Measurements from ENCODE around the gene MAST4.

The MAST4 gene

DNA sequence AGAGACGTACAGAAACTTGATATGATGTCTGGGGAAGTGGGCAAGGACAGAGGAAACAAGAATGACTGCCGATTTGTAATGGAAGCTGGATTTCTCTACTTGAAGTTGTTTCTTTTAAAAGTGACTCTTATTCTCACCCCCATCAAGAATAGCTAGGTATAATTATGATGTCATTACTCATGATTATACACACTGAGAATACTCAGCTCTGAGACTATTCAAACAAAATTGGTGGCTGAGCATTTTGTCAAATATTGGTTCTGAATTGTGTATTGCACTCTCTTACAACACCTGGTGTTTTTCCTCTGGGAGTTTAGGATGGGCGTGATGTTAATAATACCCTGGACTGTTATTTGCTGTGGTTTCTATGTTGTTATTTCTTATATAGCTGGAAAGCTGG is 46.3 kb downstream of the MAST4 start:
- DNase-seq (ENCODE audit: extremely low spot score, insufficient read length, low read depth) (no peak), FAIRE-seq (no peak)

DNA sequence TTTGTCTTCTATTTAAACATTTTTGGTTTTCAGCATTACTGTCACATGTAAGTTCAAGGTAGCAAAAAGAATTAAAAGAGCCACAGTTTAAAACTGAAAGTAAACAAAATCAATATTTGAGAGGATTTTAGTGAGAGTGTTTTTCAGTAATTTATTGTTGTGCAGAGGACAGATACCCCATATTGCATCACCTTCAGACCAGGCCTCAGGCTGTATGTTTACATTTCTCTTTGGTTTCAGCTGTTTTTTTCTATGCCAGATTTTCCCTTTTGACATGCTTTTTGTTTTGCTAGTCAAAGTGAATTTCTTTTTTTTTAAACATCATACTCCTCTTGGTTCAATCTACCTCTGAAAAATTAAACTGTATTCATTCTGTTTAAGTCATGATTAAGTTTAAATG is 47.2 kb downstream of the MAST4 start:
- no peak for DNase-seq (ENCODE audit: extremely low spot score, insufficient read length, low read depth)
- FAIRE-seq = no peak

DNA sequence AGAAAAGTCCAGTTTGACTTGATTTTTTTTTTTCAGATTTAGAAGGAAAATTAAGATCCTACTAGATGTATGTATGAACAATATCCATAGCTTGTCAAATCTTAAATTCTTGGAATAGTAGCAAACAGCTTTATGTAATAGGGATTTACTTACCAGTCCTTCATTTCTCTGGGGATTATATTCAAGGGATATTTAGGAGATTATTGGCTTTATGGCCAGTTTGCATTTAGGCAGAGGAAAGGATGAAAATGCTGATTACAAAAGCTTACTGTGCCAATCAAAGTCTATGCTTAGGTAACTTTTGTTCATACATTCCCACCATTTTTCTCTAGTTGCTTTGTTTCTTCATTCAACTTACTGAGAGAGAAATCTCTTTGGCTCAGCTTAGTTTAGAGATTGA is 47.9 kb downstream of the MAST4 start:
- DNase-seq (ENCODE audit: extremely low spot score, insufficient read length, low read depth) = no peak

DNA sequence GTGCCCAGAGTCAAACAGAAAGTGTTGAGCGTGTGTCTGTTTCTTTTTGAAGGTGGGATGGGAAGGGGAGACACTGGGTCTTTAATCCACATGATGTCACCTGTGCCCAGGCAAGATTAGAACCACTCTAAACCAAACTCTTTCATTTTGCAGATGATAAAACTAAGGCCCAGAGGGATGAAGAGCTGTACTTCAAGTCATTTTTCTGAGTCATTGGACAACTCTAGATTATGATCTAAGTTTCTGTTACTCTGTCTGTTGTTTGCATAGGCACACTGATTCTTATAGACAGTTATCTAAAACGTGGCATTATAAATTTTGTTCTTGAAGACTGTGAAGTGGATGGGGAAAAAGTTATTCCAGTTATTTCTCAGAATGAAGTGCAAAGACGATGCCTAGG is 48.8 kb downstream of the MAST4 start:
- no peak for FAIRE-seq
- DNase-seq (ENCODE audit: extremely low spot score, insufficient read length, low read depth) = no peak

More for the DNA sequence above, 47.9 kb downstream of the MAST4 start:
- FAIRE-seq = no peak

DNA sequence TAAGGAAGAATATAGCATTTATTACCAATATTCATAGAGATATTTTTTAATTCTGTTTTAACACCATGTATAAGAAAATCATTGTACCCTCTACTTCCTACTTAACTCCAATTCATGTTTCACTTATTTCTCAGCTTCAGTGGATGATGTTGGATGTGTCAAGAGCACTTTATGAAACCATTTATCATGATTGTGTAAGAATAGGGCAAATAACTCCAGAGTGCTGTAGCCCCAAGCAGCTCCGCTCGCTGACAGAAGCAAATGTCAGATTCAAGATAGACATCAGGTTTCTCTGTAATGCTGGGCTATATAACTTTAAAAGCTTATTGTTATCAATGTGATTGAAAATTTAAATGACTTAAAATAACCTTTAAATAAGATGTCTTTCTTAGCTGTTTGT is 50.4 kb downstream of the MAST4 start:
- DNase-seq (ENCODE audit: extremely low spot score, insufficient read length, low read depth) = no peak
- FAIRE-seq = no peak

DNA sequence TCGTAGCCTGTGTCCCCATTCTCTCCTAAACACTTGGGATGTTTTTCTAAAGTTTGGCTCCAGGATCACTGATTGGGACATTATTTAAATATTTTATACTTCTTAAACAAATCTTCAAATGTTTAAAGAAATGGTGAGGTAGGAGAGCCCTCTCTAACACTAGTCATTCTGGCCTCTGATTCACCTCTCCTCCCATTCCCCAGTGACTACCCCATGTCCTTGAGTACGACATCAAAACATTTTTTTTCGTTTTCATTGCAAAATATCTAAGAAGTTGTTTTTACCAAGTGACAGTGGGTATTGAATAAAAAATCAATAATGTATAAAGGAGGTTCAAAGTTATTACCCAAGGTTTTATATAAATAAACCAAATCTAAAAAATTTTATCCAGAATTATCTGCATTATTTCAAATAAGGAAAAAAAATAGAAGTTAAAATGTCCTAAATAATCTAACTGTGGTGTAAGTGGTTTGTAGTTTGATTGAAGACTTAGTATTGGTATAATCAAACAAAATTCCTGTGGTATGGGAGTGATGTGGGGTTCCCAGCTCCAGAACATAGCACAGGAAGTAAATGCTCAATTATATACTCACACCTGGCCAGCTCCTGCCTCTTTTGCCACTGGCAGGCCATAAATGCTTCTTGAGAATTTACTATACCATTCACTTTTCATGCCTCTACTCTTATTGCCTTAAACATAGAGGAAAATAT is 51.1 kb downstream of the MAST4 start:
- no peak for DNase-seq (ENCODE audit: extremely low spot score, insufficient read length, low read depth)
- no peak for FAIRE-seq

DNA sequence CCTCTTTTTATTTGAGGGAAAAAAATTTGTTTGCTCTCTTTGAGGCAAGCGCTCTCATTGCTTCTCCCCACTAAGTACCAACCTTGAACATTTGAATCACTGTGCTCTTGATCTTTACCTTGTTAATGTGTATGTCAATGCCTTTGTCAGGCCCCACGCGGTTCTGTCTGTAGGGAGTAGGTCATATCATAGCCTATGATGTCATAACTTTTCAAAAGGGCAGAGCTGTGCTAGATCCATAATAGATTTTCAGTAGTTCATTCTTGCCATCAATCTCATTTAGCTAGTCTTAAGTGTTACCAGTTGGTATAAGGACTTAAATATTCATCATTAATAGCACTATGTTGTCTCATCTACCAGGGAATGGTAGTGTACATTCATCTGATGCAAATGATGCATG is 56.6 kb downstream of the MAST4 start:
- DNase-seq (ENCODE audit: extremely low spot score, insufficient read length, low read depth) = no peak
- FAIRE-seq = no peak

DNA sequence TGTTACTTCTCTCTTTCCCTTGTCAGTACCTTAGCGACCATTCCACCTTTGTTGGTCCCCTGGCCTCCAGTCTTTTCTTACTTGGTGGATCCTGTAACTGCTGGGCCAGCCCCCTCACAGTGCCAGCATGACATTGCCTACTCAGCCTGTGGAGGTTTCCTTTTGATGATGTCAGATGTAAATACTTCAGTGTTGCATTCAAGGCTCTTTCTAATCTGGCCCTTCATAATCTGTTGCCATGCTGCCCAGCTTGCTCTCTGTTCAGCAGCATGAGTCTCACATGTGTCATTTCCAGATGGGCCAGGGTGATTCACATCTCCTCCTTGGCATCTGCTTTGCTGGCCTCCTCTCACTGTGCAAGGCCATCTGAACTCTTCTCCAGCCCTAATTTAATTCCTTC is 57.1 kb downstream of the MAST4 start:
- FAIRE-seq (no peak), DNase-seq (ENCODE audit: extremely low spot score, insufficient read length, low read depth) (no peak)

DNA sequence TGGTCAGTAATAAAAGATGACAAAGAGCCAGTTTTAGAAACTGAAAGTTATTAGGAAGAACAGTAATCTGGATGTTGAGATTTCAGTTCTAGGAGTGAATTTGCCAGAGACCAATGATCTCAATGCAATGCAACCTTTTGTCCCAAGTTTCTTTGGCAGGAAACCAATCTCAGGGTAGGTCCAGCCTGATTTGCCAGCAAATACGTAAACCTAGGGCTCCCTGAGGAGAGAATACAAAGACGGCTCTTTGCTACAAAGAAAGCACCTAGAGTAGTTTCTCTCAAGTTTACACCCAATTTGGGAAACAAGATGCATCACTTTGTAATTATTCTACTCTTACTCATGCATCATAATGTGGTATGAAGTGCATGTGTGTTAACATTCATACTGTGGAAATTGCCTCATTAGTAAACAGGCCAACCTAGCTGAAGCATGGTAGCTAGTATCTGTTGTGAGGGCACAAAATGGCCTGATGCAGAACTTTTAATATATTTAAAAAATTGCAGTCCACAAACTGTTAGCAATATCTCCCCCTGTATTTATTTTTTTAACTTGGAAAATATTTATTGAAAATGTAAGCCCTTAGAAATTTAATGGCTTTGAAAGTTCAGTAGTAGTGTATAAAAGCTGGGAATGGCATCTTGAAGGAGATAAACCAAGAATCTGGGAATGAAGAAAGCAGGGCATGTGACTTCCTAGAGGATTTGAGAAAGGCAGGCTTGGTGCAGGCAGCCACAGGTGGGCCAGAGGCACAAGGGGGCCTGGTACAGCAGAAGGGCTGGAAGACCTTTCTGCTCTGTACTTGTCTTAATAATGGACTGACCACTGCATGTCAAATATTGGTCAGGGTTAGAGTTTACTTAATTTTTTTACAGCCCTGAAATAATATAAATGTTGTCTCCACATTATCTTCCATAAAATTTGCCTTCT is 59.5 kb downstream of the MAST4 start:
- FAIRE-seq (no peak), DNase-seq (ENCODE audit: extremely low spot score, insufficient read length, low read depth) (no peak)

DNA sequence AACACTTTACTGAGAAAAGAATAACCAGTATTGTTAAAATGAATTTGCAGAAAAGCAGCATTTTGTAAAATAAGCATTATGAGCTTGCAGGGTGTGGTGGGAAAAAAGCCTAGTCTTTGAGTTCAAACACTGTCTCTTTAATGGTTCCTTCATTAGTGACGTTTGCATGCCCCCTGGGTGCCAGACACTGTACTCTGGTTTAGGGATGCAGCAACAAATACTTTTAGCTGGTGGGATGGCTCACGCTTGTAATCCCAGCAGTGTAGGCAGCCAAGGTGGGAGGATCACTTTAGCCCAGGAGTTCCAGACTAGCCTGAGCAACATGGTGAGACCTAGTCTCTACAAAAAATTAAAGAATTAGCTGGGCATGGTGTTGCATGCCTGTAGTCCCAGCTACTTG is 62.3 kb downstream of the MAST4 start:
- DNase-seq (ENCODE audit: extremely low spot score, insufficient read length, low read depth) (no peak), FAIRE-seq (no peak)

DNA sequence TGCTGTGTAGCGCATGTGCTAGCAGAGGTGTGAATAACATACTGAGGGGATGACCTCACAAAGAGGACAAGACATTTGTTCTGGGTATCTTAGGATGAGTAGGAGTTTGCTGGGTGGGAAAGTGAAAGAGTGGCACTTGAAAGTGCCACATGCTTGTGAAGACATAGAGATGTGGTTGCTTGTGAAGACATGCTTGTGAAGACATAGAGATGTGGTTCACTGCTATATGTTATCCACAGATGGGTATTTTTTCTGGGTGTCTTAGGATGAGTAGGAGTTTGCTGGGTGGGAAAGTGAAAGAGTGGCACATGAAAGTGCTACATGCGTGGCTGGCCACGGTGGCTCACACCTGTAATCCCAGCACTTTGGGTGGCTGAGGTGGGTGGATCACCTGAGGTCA is 63.6 kb downstream of the MAST4 start:
- no peak for FAIRE-seq
- DNase-seq (ENCODE audit: extremely low spot score, insufficient read length, low read depth) = no peak

DNA sequence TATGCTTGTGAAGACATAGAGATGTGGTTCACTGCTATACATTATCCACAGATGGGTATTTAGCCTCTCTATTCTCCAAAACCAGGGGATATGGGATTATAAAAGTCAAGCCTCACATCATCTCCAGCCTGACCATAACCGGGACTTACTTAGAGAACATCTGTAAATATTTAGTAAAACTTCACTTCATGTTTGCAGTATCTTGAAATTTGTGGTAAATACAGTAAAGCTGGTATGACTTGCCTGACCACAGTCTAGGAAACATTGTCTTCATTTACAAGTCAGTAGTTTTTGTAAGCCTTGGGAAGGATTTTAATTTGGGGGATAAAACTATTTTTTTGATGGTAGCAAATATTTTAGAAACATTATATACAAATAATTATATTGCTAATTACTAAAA is 64.2 kb downstream of the MAST4 start:
- no peak for FAIRE-seq

DNA sequence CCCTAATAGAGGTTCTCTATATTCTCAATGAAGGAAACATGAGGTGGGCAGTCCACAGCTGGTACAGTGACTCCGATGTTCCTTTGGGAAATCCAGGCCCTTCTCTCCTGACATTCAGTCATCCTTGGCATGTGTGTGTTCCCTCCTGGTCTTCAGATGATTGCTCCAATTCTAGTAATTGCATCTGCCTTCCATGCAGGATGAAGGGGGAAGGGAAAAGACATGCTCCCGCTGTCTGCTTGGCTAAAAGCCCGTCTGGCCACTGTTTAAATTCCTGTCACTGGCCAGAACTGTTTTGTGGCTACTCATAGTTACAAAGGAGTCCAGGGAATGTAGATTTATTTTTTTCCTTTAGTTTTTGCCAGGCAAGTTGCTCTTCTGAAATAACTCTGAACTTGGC is 65.0 kb downstream of the MAST4 start:
- FAIRE-seq (no peak), DNase-seq (ENCODE audit: extremely low spot score, insufficient read length, low read depth) (no peak)

More for the DNA sequence above, 64.2 kb downstream of the MAST4 start:
- DNase-seq (ENCODE audit: extremely low spot score, insufficient read length, low read depth) = no peak

DNA sequence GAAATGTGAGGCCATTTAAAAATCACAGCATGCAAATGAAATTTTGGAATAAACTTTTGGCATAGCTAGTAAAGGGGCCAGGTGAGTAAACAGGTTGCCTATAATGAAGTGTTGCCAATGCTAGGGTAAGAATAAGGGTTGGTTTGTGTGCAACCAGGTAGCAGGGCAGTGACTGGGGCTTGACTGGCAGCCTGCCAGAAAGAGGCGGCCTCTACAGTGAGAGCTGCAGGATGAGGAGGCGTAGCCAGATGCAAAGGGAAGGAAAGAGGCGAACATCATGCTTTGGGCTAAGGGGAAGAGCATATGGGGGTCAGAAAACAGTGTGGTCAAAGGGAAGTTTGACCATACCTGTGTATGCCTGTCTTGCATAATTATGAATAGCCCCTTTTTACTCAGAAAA is 70.6 kb downstream of the MAST4 start:
- no peak for DNase-seq (ENCODE audit: extremely low spot score, insufficient read length, low read depth)
- FAIRE-seq = no peak

DNA sequence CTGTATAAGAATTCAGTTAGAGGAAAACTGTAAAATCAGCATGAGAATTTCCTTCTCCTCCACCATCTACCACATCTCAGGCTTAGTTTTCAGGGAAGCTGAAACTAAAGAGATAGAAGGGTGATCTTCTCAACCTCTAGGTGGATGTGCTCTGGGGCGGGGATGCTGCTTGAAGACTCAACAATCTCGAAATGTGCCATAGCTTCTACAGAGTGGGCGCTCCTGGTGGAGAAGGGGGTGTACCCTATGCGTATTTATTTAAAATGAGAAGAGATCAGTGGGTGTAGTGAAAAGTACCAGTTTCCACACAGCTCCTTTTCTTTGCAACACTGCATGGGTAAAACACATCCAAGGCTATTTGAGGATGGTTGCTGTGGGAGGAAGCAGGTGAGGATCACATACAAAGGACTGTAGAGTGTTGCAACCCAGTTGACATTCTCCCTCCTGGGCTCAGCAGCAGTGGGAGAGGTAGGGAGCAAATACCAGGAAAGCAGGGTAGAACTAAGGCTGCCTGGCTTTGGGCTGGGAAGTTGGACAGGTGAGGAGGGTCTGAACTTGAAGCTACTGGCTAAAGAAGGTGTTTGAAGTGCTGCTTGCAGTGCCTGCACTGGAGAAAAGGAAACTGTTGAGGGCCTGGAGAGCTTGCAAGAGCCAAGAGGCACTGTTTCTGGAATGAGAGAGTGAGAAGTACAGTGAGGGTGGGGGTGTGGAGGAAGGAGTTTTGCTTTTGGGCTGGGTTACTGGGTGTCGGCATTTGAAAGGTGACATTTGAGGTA is 73.1 kb downstream of the MAST4 start:
- FAIRE-seq (no peak), DNase-seq (ENCODE audit: extremely low spot score, insufficient read length, low read depth) (no peak)

DNA sequence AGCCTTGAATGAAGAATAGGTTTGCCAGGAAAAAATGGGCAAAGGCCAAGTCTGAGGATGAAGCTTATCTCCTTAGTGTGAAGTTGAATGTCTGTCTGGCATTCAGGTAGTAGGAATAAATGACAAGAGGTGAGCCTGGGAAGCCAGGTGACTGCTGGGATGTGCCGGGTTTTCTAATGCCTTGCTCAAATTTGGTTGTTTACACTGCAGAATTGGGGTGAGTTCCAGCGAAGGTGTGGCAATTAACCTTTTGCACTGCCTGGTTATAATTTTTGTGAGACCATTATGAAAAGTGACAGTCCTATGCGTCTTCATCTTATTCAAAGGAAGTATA is 73.6 kb downstream of the MAST4 start:
- no peak for DNase-seq (ENCODE audit: extremely low spot score, insufficient read length, low read depth)
- FAIRE-seq = no peak

DNA sequence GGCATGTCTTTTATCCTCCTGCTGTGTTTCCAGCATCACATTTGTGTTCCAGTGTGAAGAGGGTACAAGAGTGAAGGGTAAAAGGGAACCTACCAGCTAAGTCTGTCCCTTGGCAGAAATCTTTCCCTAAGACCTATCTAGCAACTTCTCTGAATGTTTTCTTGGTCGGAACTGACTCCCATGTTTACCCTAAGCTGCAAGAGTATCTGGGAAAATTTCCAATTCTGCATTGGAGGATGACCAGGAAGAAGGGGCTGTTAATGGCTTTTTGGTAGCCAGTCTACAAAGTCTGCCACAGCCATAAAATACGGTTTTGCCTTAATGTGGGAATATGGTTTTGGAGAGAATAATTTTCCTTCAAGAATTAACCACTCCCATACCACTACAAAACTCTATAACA is 75.1 kb downstream of the MAST4 start:
- DNase-seq (ENCODE audit: extremely low spot score, insufficient read length, low read depth) (no peak), FAIRE-seq (no peak)

DNA sequence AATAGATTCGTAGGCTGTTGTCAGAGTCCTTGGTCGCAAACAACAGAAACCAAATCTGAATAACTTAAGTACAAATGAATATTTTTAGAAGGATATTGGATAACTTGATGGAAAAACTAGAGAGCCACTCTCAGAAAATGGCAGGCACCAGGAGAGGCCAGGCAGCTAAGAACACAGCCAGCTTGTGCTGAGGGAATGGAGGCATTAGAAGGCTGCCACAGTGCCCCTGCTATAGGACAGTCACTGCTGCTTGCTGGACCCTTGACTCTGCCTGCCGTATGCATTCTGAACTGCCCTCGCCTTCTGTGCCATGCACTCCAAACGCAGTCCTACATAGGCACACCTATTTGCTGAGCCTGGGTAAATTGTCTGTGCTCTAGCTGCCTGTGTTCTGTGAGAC is 78.6 kb downstream of the MAST4 start:
- DNase-seq (ENCODE audit: extremely low spot score, insufficient read length, low read depth) (no peak), FAIRE-seq (no peak)

DNA sequence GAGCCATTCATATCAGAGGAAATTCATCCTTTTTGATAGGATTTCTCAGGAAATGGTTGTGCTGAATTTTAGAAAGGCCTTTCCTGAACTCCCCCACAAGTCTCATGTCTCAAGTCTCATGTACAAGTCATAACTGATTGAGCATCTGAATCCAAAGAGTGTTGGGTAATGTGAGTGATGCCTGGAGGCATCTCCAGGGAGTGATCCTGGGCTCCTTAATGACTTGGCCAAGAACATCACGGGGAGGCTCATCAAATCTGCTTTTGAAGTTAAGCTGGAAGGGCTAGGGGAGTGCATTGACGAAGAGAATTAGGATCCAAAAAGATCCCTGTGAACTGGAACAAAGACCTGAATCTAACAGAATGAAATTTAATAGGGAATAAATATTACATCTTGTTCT is 79.2 kb downstream of the MAST4 start:
- DNase-seq (ENCODE audit: extremely low spot score, insufficient read length, low read depth) = no peak
- FAIRE-seq = no peak

DNA sequence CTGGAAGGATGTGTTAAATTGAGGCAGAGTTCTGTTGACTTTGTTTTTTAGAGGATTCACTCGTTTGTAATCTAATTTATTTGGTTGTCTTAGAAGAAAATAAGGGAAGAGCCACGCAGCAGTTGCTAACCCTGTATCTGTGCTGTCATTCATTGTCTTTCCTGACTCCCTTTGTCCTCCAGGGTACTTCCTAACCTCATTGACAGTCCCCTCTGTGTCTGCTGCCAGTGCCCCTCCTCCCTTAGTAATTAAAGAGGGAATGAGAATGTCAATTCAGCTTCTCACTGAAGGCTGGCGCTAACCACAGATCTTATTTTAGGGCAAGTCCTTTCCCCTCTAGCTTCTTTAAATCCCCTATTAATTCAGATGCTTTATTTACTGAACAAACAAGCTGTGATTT is 84.0 kb downstream of the MAST4 start:
- FAIRE-seq = no peak
- no peak for DNase-seq (ENCODE audit: extremely low spot score, insufficient read length, low read depth)

DNA sequence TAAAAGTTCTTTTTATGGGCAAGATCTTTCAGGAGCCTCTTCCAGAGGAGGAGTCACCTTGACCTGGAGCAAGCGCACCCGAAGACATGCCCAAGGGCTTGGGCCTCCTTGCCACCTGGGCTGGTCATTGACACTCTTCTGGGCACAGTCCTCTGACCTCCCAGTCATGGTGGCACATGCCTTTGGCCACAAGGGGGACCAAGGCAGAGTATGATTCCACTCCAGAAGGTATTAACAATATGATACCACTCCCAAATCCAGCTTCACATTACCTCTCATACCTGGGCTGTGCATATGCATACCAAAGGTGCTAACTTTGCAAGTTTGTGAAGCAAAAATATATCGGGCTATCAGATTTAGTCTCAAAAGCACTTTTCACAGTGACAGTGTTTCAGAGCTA is 84.6 kb downstream of the MAST4 start:
- no peak for FAIRE-seq
- DNase-seq (ENCODE audit: extremely low spot score, insufficient read length, low read depth) = no peak
